Activated naive CD4-positive, alpha-beta T cell (primary cell): ENCODE data around the gene PTPRM.

Experiments
- DNase-seq, 4 experiments: peaks; one replicate each; lab custom pipeline; 2025; lab: John Stamatoyannopoulos, UW

PTPRM gene

DNA sequence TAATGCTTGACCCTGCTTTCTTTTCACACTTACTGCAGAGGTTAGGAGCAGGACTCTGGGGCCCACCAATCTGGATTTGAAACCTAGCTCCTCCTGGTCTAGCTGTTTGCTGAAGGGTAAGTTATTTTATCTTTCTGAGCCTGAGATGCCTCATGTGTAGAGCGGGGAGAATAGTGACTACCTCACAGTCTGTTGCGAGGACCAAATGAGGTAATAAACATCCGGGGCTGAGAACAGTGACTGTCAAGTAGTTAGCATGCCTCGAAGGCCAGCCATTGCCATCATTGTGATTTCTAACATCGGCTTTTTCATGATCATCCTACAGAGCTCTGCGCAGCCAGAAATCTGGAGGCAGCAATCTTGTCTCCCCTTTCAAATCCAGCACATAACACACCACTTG lies 32.9 kb downstream of the PTPRM start:
- no peak for DNase-seq

DNA sequence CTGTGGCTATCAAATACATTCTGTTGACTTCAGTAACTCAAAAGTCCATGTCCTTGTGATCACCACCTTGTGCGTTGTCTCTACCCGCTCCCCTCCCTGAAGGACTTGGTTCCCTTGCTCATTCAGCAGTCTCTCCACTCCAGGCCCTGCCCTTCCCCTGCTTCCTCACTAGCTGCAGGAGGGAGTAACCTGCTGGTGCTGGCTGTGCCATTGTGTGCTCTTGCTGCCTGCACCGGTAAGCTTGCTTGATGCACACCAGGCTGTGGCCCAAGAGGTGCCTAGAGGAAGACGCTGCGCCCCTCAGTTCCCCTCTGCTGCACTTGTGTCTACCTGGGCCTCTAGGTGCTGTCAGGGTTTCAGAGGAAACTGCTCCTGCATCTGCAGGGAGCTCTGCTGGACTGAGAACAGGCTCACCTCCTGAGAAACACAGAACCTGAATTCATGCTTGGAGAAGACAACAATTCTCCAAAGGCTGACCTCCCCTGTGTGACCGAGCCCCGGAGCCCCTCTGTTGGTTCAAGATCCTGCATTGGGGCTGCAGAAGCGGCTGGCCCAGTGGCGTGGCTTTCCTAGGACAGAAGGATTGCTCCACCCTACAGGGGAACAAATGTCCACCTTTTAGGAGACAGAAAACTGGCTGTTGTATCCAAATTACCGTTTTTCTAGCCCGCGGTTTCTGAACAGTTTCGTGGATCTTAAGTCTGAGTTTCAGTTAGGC lies 33.6 kb downstream of the PTPRM start:
- DNase-seq = no peak

DNA sequence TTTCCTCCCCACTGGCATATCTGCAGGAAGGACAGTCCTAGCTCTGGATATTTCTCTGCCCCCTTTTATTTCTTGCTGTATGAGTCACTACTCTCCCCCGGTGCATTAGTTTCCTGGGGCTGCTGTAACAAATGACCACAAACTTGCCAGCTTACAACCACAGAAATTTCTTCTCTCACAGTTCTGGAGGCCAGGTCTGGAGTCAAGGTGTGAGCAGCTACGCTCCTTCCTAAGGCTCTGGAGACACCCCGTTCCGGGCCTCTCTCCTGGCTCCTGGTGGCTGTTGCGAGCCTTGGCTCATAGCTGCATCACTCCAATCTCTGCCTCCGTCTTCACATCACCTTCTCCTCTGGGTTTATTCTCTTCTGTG lies 34.1 kb downstream of the PTPRM start:
- no peak for DNase-seq

DNA sequence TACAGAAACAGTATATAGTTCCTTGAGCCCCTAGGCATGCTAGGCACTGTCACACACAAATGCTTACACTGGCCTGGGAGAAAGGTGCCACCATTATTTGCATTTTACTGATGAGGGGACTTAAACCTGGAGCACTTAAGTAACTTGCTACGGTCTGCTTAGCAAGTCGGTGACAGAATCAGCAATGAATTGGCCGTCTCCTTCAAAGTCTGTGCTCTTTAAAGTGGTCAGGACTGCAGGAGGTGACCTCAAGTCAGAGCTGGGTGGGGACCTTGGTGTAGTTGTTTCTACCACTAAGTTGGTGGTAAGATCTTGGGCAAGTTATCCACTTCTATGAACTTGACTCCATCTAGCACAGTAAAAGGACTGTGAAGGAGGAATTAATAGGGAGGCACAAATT lies 34.8 kb downstream of the PTPRM start:
- DNase-seq = no peak

DNA sequence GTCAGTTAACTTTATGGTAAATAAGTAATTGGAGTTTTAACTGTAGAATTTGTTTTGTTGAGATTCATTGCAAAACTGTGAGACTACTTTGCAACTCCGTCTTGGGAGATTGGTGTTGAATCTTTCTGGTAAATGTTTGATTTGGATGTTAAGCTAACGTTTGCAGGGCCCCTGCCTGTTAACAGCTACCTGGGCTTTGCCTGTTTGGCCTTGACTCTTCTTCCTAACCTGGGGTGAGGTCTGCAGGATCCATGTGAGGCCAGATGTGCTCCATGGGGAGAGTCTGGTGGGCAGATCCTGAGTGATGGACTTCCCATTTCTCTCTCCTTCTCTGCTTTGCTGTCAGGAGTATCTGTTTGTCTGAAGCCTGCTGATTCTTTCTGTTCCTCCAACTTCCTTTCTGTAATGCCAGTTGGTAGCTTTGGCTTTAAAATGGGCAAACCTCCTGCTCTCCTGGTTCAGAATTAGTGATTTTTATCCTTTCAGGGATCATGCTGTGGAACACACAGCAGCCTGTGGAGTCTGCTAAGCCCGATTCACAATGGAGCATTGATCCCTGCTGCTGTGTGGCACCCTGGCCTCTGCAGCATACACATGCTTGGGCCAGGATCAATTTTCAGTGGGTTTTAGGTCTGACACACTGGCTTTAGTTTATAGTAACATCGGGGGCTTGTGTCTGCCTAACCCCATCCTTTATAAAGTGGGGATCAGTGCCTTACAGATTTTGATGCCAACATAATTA lies 36.3 kb downstream of the PTPRM start:
- no peak for DNase-seq

DNA sequence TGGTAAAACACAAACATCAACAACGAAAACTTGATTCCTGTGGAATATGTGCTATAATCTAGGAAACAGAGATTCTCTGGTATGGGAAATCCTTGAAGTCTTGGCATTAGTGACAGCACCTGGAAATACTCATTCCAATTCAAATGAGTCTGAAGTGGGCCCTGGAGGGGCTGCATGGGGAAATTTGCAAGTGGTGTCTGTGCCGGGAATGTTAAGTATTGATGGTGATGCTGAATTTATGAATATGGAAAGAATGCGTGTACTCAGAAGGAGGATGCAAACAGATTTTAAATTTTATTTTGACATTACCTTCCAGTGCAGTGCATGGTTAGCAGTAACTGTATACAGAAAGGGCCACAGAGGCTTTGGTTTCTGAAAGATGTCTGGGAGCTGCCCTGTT lies 37.2 kb downstream of the PTPRM start:
- no peak for DNase-seq

DNA sequence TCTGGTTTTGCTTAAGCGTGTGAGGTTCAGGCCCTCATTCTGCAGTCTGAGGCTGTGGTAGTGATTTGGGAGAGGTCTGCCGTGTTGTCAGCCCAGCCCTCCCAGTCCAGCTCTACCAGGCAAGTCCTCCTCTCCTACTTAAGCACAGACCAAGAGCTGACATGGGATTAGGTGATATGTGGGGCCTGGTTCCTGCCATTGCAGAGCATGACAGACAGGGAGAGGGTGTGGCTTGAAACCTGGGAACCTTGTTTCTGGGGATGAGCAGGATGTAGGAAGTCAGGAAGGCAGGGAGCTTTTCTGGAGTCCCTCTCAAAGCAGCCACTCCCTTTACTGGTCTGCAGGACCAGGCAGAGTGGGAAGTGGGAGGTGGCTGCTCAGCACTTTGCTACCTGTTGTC lies 38.6 kb downstream of the PTPRM start:
- DNase-seq = no peak

DNA sequence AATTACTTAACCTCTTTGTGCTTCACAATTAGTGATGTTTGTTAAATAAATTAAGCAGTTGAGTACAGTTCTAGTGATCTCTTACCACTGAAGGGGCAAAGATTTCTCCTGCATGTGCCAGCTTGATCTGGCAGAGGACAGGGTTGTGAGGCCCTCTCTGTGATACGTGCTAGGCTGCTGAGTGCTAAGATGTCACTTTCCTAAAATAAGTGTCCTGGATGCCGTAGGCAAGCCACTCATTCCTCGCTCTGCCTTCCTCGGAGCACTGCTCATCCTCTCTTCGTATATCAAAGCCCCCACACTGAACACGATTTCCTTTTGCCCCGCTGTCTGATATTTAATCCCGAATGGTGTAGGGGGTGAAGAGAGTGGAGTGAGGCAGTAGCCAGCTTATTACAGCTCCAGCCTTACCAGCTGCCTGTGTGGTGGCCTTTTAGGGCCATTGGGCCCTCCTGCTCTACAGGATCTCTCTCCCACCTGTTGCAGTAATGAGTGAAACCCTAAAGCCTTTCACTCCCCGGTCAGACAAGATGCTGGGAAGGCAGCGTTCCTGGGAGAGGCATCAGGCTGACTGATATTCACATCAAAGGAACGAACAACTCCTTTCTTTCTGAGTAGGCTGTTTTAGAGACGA lies 40.5 kb downstream of the PTPRM start:
- no peak for DNase-seq

DNA sequence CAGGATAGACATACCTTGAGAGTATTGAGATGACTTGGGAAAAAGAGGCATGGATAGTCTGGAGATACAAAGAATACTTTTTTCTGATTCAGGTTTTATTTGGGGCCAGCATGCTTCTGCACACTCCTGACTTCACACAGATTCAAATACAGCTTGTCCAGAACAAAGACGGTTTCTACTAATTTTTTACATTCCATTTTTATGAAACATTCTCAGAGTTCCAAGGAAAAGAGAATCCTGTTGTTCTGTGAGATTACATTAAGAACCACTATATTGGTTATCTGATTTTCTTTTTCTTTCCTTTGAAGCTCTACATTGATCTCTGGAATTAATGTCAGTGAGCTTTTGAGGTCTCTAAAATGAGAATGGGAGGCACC lies 41.0 kb downstream of the PTPRM start:
- no peak for DNase-seq

DNA sequence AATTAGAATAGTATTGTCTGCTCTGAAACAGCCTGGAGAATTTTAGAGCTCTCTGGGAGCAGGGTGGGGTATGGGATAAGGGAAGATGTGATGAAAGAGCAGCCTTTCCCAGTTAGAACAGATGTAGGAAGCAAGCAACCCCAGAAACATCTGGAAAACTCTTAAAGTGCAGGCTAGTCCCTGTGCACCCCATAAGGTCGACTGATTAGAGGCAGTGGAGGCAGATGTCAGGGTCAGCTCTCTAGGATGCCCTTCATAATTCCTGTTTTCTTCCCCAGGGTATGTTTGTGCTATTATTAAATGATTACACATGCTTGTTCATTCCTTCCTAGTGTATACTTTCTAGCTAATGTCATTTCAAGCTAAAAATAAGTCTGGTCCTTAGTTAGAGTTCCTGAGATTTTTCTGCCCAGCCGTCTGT lies 41.7 kb downstream of the PTPRM start:
- DNase-seq = no peak

DNA sequence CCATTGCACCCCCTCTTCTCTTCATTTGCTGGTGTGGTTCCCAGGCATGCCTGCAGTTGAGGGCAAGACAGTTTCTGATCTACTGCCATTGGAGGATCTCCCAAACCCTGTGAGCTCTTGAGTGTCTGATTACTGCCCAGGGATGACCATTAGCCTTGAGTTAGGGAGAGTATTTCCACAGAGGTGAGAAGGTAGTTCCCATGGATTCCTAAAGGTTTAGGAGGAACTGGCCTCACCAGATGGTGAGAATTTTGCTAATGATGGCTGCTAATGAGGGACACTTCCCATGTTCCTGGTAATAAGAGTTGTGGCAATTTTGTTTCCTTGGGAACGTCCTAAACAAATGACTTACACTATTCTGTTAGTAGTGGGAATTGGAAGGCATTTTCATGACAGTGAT lies 42.5 kb downstream of the PTPRM start:
- DNase-seq = no peak

DNA sequence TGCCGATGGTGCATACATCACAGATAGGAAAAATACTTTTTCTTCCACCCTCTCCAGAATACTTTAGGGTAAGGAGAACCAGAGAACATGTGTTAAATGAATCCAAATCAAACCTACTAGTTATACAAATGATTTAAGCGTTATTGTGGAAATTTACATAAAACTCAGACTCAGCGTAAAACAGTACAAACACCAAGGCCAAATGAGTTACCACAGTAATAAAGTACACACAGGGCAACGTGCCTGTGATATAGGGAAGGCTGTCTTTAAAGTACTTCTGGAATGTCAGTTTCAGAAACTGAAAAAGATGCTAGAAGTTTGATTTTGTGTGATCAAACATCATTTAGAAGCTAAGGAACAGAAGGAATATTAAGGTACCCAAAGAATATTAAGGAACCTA lies 46.9 kb downstream of the PTPRM start:
- no peak for DNase-seq

DNA sequence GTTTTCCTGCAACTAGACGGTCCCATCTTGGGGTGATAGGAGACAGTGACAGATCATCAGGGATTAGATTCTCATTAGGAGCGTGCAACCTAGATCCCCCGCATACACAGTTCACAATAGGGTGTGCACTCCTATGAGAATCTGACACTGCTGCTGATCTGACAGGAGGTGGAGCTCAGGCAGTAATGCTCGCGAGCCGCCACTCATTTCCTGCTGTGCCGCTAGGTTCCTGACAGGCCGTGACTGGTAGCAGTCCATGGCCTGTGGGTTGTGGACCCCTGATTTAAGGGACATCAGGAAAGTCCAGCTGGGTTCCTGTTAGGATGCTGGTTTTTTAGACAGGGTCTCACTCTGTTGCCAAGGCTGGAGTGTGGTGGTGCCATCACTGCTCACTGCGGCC lies 48.7 kb downstream of the PTPRM start:
- DNase-seq = no peak

DNA sequence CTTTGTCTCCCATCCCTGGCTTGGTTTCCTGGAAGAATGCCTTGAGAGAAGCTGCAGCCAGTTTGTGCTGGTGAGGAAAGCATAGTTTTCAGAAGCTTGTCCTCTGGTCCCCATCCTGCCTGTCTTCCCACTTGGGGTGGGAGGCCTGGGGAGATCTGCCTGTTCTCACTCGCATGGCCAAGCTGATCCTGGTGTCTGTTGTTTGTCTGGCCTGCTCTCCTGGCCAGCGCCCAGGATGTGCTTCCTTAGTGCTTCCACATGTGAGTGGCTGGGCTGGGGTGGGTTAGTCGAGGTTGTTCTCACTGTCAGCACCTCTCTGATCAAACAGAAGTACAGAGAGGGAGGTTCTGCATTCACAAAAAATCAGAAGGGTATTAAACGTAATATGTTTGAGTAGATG lies 49.5 kb downstream of the PTPRM start:
- DNase-seq = no peak

DNA sequence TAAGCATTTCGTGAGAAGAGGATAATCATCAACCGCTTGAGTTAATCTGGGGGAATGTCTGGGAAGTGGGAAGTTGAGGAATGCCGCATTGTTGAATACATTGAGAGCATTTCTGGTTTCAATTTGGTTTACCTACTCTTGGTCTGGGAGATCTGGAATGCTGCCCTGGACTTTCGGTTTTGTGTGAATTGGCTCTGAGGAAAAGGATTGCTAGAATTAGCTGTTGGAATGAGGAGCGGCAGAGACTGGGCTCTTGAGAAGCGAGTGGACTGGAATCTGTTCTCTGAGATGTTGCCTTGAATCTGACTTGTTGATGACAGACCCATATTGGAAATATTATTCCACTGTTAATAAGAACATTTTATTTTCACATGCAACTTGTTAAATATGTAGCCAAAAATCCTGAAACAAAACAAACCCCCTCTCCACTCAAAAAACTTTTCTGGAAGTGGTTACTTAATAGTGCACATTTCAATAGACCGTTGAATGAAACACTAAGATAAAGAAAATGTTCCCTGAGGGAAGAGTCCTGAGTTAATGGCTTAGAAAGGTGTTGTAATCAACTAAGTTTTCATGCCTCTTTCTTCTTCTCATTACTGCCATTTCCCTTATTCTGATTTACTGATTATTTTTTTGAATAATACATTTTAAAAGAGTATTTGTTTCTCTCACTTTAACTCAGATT lies 50.8 kb downstream of the PTPRM start:
- DNase-seq = no peak

DNA sequence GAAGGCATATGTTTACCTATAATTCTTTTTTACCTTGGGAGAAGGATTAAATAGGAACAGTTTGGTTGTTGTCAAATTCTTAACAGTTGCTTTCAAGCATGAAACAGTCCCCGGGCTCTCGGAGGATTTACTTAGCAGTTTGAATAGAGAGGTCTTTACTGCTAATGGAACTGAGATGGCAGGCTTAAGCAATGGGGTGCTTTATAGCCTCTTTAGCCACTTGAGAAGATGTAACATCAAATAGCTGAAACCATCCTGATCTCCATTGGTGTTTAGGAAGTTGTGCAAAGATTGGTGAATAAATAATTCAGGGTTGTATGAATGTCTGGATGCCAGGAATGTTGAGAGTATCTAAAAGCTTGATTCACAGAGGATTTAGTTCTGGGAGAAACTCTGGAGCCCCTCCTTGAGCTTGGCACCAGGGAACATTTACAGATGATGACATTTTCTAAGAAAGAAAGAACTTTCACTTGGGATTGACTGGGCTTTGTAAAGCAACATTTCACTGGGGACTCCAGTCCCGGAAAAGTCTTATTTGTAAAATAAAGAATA lies 51.9 kb downstream of the PTPRM start:
- DNase-seq = no peak

DNA sequence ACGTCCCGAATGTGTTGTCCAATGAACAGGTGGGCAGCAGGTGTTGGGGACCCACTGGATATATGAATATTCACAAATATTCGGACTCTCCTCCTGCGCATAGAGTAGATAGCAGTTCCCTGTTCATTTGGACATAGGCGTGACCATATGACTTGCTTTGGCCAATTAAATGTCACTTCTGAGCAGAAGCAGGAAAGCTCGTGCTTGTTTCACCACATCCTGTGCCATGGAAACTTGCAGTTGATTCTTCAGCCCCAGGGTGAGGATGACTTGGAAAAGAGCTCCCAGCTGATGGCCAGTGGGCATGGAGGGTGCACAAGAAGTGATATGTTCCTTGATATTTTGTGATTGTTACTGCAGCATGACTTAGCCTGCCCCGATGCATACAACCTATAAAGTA lies 52.6 kb downstream of the PTPRM start:
- DNase-seq = no peak

DNA sequence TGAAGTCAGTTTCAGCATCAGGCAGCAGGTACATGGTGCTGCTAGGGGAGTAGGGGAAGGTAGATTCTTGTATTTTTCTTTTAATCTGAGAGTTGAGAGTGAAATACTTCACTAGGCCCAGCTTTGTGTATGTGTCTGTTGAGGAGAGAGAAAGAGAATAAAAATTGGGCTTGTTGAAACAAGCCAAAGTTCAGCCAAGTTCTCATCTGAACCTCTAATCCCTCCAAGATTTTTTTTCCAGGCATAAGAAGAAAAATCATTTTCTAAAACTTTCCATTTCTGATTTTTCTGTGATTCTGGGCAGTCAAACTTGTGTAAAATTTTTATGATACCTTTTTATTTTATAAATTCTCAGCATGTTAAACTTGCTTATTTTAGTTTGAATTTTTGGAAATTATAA lies 55.6 kb downstream of the PTPRM start:
- no peak for DNase-seq

DNA sequence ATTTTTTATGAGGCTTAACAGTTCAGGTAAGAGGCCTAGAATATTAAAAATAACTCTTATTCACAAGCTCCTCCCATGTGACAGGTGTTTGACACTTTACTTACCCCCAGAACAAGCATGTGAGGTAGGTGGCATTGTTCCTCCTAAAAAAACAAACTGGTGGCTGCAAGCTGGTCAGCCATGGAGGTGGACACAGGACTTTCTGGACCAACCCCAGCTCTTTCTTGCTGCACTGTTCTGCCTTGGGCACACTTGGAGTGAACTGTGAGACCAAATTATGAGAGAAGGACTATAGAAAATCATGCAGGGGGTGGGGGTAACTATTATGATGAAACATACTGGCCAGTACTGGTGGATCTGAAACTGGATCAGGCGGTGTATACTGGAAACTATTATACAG lies 56.6 kb downstream of the PTPRM start:
- no peak for DNase-seq

DNA sequence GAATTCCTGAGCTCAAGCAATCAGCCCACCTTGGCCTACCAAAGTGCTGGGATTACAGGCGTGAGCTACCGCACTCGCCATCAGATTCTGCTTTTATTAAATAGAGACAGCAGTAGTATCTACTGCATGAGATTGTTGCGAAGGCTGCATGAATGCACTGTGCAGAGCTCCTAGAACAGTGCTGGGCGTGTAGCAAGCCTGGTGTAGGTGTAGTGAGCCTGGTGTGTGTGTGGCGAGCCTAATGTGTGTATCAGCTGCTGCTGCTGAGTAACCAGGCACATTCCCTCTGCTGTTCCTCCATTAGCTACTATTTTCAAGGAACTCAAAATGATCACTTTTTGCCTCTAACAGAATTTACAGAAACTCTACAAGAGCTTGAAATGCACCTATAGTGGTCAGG lies 57.6 kb downstream of the PTPRM start:
- DNase-seq = no peak

DNA sequence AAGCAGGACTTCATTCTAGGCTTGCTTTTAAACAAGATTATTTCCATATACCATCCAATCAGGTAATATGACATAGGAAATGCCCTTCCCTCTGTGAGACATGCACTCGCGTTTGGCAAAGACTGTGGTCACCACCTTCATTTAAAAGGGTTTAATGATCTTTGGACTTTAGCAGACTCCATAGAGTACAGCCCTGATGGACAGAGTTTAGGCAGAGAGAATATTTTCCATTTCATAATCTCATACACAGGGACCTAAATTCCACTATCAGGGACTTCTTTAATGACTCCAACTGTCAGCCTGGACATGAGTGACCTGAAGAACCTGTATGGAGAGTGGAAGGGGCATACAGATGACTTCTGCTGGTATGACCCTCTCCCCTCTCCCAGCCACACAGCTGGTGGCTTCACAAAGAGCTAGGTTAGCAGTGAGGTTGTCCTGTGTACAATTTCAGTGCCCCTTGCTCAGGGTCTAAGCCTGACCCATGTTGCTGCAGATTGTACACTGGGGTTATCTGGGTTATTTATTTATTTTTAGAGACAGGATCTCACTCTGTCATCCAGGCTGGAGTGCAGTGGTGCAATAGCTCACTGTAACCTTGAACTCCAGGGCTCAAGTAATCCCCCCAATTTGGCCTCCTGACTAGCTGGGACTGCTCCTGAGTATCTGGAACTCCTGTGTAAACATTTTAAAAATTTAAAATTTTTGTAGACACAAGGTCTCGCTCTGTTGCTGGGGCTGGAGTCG lies 59.2 kb downstream of the PTPRM start:
- no peak for DNase-seq

DNA sequence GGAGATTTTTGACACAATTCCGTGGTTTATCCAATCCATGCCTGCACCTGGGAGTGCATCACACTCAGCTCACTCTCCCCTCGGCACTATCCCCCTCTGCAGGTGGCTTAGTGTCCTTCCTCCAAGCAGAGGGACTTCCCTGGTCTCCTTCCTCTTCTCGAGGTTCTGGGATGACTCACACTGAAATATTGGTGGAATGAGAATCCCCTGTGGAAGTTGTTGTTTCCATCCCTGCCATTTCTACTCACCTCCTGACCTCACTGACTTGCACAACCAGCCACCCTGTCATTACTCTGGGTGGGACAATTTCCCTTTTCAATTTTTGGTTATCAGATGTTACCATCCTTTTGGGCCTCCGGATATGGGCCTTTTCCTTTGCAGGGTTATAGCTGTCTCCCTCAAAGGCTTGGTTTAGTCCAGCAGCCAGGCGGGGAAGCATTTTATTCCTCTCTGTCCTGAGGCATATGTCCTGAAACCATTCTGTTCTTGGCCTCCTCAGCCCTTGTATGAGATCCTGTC lies 59.9 kb downstream of the PTPRM start:
- DNase-seq = no peak
